ENCODE data around the gene BET1L.
A peak's percentile ranks its signal among the peaks of the same experiment; 100 is the strongest.
"Not testable (repeated sequence)": the region's sequence is repeated elsewhere in the genome, so short reads cannot be mapped to it uniquely, and the experiment has no call there.

BET1L gene

DNA sequence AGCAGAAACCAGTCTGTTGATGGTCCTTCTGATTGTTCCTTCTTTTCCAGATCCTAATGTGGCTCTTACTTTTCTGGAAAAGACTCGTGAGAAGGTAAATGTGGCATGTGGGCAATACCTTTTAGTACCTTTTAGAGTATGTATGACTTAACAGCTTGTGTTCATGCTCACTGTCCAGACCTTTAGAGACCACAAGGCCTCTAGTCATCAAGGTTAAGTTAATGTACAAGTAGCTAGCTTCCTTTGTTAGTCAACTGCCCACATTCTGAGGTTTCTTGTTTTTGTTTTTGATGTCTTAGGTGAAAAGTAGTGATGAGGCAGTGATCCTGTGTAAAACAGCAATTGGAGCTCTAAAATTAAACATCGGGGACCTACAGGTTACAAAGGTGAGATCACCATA is 37.2 kb upstream of the BET1L start:
- WGBS, 2 experiments (ENCODE audit: insufficient coverage in 2 of 2) = no CpG with 5 or more reads among the region's 2 CpGs
- H3K36me3 ChIP-seq (ENCODE audit: control insufficient read depth, insufficient read depth, low read length) = peaks cover 96% of the 10 kb centered on the region
- no peaks in the 10 kb centered on the region for H3K9me3 ChIP-seq (ENCODE audit: control insufficient read depth, low read length)
- no peaks in the 10 kb centered on the region for H3K4me1 ChIP-seq (ENCODE audit: control insufficient read depth, insufficient read depth, low read length, poor library complexity, severe bottlenecking)
- H3K4me3 ChIP-seq (ENCODE audit: extremely low read depth, insufficient read depth, low read length, poor library complexity, severe bottlenecking) = no peak overlapping the region
- H3K27ac ChIP-seq (ENCODE audit: low read depth, low read length, severe bottlenecking) = no peak overlapping the region

DNA sequence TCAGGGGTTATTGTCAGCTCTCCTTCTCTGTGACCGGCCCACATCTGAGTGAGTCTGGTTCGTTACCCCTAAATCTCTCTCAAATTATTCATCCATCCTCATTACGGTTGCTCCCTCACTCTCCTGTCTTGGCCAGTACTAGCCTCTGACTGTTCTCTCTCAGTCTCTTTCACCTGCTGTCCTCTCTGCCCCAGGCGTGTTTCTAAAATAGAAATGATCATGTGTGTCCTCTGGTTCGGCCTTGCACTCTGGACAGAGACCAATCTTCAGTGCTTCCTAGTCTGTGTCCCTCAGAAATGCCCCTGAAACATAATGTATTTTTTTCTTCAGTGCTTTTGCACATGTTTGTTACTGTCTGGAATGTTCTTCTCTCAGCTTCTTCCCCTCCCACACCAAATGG is 34.4 kb upstream of the BET1L start:
- H3K4me1 ChIP-seq (ENCODE audit: control insufficient read depth, insufficient read depth, low read length, poor library complexity, severe bottlenecking) = peaks cover 8% of the 10 kb centered on the region

DNA sequence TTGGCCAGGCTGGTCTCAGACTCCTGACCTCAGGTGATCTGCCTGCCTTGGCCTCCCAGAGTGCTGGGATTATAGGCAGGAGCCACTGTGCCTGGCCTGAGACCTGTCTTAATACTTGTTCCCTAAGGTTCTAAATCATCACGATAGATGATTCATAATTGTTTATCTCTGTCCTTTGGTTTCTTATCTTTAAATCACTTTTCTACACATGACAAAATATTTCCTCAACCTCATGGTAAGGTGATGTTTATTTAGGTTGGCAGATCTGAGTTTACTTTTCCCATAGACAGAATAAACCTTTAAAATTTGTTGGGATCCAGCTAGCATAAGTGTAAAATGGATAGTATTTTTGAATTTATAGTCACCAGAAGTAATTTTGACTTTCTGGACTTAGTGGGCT is 33.1 kb upstream of the BET1L start:
- Histone ChIP-seq H3K27ac (ENCODE audit: low read depth, low read length, severe bottlenecking) (no peak overlapping the region), H3K4me3 (ENCODE audit: extremely low read depth, insufficient read depth, low read length, poor library complexity, severe bottlenecking) (no peak overlapping the region), H3K4me1 (ENCODE audit: control insufficient read depth, insufficient read depth, low read length, poor library complexity, severe bottlenecking) (peaks cover 8% of the 10 kb centered on the region), H3K9me3 (ENCODE audit: control insufficient read depth, low read length) (no peaks in the 10 kb centered on the region), H3K36me3 (ENCODE audit: control insufficient read depth, insufficient read depth, low read length) (peaks cover 63% of the 10 kb centered on the region)
- 80% methylated on average over 1 of the region's 1 CpG; no CpG with 5 or more reads in 1 of the 2 experiments for WGBS, 2 experiments (ENCODE audit: insufficient coverage in 2 of 2)

More for the DNA sequence above, 34.4 kb upstream of the BET1L start:
- Histone ChIP-seq H3K4me3 (ENCODE audit: extremely low read depth, insufficient read depth, low read length, poor library complexity, severe bottlenecking) (no peak overlapping the region), H3K27ac (ENCODE audit: low read depth, low read length, severe bottlenecking) (no peak overlapping the region), H3K36me3 (ENCODE audit: control insufficient read depth, insufficient read depth, low read length) (peaks cover 76% of the 10 kb centered on the region), H3K9me3 (ENCODE audit: control insufficient read depth, low read length) (no peaks in the 10 kb centered on the region)
- 95 to 99% methylated on average over 3 to 5 of the region's 5 CpGs for WGBS, 2 experiments (ENCODE audit: insufficient coverage in 2 of 2)

DNA sequence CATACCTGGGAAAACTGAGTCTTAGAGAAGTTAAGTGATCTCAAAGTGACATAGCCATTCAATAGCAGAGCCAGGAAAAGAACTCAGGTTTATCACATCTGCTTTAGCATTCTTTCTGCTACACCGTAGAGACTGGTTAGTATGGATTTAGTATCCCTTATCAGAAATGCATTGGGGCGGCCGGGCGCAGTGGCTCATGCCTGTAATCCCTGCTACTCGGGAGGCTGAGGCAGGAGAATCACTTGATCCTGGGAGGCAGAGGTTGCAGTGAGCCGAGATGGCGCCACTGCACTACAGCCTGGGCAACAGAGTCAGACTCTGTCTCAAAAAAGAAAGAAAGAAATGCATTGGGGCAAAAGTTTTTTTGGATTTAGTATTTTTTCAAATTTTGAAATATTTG is 31.1 kb upstream of the BET1L start:
- H3K27ac ChIP-seq (ENCODE audit: low read depth, low read length, severe bottlenecking); H3K4me1 ChIP-seq (ENCODE audit: control insufficient read depth, insufficient read depth, low read length, poor library complexity, severe bottlenecking); H3K9me3 ChIP-seq (ENCODE audit: control insufficient read depth, low read length): not testable (repeated sequence)
- peaks cover 43% of the 10 kb centered on the region for H3K36me3 ChIP-seq (ENCODE audit: control insufficient read depth, insufficient read depth, low read length)
- 90 to 92% methylated on average over 6 to 7 of the region's 7 CpGs for WGBS, 2 experiments (ENCODE audit: insufficient coverage in 2 of 2)
- H3K4me3 ChIP-seq (ENCODE audit: extremely low read depth, insufficient read depth, low read length, poor library complexity, severe bottlenecking) = peak overlapping the region; percentile 100

DNA sequence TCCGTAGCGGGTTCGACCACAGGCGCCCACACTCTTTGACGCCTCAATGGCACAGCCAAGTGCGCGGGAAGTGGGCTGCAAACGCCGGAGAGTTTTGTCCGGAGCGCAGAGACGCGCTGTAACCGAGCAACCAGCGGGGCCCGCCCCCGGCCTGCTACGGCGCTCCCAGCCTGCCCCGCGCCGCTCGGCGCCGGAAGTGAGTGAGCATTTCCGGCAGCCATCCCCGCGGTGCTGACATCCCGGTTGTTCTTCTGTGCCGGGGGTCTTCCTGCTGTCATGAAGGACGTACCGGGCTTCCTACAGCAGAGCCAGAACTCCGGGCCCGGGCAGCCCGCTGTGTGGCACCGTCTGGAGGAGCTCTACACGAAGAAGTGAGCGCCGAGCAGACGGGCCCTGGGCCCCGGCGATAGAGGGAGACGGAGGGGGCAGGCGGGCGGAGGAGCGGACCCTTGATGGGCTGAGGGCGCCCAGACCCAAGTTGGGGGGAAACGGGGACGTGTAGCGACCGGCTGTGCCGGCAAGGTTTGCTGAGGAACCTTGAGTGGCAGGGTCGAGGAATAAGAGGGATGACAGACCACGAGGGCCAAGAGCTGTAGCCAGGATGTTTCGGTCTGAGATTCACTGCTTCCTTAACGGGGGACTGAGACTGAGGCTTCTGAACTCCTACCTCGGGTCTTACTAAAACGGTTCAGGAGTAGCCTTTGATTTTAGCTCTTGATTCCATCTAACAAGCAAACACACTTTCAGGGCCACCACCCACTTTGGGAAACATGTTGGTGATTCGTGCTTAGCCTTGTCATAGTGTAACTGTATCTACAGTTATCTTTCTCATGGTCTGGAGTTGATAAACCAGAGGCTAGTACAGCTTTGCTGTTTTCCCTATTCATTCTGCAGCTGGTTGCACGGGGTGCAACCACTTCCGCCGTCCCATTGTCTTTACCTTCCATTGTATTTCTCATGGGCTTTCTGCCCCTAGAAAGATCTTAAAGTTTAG is 29.9 kb upstream of the BET1L start, which contains the start of gene PSMD13:
Gene PSMD13, plus strand, starts transcription at position 203 of the 994 bp plus-strand sequence. Its CDS starts 74 bp downstream, at position 277.
- H3K36me3 ChIP-seq (ENCODE audit: control insufficient read depth, insufficient read depth, low read length) = peaks cover 31% of the 10 kb centered on the region
- peak within 1 kb of the TSS; percentile 100 for H3K4me3 ChIP-seq (ENCODE audit: extremely low read depth, insufficient read depth, low read length, poor library complexity, severe bottlenecking)
- H3K27ac ChIP-seq (ENCODE audit: low read depth, low read length, severe bottlenecking) = peak within 1 kb of the TSS; percentile 95
- no peaks in the 10 kb centered on the region for H3K9me3 ChIP-seq (ENCODE audit: control insufficient read depth, low read length)
- peaks cover 8% of the 10 kb centered on the region for H3K4me1 ChIP-seq (ENCODE audit: control insufficient read depth, insufficient read depth, low read length, poor library complexity, severe bottlenecking)
- 0% methylated on average over 54 to 55 of the region's 62 CpGs for WGBS, 2 experiments (ENCODE audit: insufficient coverage in 2 of 2)

DNA sequence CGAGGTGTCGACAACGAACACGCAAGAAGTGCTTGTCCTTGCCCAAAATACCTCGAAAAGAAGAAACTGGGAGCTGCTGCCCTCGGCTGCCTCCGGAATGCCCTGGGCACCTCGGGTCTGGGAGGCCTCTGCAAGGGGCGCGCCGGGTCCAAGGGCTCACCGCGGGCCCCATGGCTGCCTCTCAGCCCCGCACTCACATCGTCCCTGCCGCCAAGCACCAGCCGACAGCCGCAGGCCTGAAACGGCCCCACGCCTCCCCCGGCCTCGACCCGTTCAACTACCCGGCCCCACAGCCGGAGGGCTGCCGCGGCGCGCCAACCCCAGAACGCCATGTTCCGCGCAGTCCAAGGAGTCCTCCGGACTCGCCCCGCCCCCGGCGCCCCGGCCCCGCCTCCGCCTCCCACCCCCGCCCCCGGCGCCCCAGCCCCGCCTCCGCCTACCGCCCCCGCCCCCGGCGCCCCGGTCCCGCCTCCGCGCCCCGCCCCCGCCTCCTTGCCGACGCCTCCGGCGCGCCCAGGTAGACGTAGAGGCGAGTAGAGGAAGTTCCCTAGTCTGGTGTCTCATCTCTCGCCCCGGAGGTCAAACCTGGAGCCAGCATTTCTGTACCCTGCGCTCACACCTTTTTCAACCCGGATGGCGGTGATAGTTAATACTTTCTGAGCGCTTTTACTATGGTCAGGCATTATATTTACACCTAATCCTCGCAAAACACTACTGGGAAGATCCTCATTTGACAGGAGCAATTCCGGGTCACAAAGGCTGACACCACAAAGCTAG is 29.0 kb upstream of the BET1L start, which contains the start of gene SIRT3:
Gene SIRT3, minus strand, starts transcription at position 346 of the 777 bp plus-strand sequence. Its CDS starts 14 bp downstream, at position 332.
- WGBS, 2 experiments (ENCODE audit: insufficient coverage in 2 of 2) = 0 to 1% methylated on average over 38 to 56 of the region's 70 CpGs

DNA sequence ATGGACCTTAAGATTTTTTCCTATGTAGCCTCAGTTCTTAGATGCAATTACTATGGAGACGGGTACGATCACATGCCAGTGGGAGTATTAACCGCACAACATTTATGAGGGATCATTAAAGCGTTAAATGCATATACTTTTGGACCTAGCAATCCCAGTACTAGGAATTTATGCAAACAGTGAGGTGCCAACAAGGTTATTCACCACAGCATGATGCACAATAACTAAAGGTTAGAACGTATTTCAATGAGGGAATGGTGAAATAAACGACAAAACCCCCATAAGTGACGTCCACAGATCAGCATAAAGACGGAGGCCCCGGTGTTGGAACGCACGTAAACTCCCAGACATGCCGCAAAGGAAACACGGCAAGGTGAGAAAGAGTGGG is 28.4 kb upstream of the BET1L start:
- Histone ChIP-seq H3K4me1 (ENCODE audit: control insufficient read depth, insufficient read depth, low read length, poor library complexity, severe bottlenecking) (peaks cover 8% of the 10 kb centered on the region), H3K36me3 (ENCODE audit: control insufficient read depth, insufficient read depth, low read length) (peaks cover 17% of the 10 kb centered on the region), H3K27ac (ENCODE audit: low read depth, low read length, severe bottlenecking) (peak overlapping the region; percentile 73)

More for the DNA sequence above, 29.0 kb upstream of the BET1L start, which contains the start of gene SIRT3:
- Histone ChIP-seq H3K4me1 (ENCODE audit: control insufficient read depth, insufficient read depth, low read length, poor library complexity, severe bottlenecking) (peaks cover 8% of the 10 kb centered on the region), H3K9me3 (ENCODE audit: control insufficient read depth, low read length) (no peaks in the 10 kb centered on the region), H3K36me3 (ENCODE audit: control insufficient read depth, insufficient read depth, low read length) (peaks cover 22% of the 10 kb centered on the region), H3K4me3 (ENCODE audit: extremely low read depth, insufficient read depth, low read length, poor library complexity, severe bottlenecking) (peak within 1 kb of the TSS; percentile 100), H3K27ac (ENCODE audit: low read depth, low read length, severe bottlenecking) (peak within 1 kb of the TSS; percentile 95)

DNA sequence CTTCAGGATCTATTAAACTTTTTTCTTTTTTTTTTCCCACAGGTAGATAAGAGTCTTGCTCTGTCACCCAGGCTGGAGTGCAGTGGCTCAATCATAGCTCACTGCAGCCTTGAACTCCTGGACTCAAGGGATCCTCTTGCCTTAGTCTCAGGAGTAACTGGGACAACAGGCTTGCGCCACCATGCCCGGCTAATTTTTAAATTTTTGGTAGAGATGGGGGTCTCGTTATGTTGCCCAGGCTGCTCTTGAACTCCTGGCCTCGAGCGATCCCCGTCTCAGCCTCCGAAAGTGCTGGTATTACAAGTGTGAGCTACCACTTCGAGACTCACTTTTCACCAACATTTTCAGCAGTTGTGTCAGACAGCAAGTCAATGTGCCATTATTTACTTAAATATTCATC is 28.0 kb upstream of the BET1L start:
- Histone ChIP-seq H3K4me3 (ENCODE audit: extremely low read depth, insufficient read depth, low read length, poor library complexity, severe bottlenecking) (peak overlapping the region; percentile 100), H3K4me1 (ENCODE audit: control insufficient read depth, insufficient read depth, low read length, poor library complexity, severe bottlenecking) (peaks cover 8% of the 10 kb centered on the region), H3K36me3 (ENCODE audit: control insufficient read depth, insufficient read depth, low read length) (peaks cover 17% of the 10 kb centered on the region), H3K27ac (ENCODE audit: low read depth, low read length, severe bottlenecking) (no peak overlapping the region), H3K9me3 (ENCODE audit: control insufficient read depth, low read length) (no peaks in the 10 kb centered on the region)
- 95 to 99% methylated on average over 8 of the region's 8 CpGs for WGBS, 2 experiments (ENCODE audit: insufficient coverage in 2 of 2)

More for the DNA sequence above, 28.4 kb upstream of the BET1L start:
- 18% methylated on average over 10 to 11 of the region's 13 CpGs for WGBS, 2 experiments (ENCODE audit: insufficient coverage in 2 of 2)
- peak overlapping the region; percentile 100 for H3K4me3 ChIP-seq (ENCODE audit: extremely low read depth, insufficient read depth, low read length, poor library complexity, severe bottlenecking)
- no peaks in the 10 kb centered on the region for H3K9me3 ChIP-seq (ENCODE audit: control insufficient read depth, low read length)

DNA sequence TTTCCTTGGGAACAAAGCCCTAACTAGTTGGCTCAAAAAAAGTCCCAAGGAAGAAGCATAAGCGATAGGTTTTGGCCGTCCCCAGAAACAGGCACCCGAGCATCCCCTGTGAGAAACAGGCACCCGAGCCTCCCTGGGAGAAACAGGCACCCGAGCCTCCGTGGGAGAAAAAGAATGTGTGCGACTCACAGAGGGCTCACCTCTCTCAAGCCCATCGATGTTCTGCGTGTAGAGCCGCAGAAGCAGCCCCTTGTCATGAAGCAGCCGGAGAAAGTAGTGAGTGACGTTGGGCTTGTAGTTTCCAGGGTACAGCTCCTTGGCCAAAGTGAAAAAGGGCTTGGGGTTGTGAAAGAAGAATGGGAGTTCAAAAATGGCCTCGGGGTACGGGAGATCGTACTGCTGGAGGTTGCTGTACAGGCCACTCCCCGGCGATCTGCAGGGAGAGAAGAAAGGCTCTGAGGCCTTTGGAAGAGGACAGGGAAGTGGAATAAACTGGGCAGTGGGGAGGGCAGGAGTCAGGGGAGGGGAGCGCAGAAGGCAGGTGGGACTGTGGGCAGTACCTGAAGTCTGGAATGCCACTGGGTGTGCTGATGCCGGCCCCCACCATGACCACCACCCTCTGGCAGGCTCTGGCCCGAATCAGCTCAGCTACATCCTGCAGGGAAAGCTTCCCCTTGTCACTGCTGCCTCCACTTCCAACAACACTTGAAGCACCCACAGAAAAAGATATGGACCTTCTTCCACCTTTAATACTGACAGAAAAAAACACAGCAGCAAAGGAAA is 25.8 kb upstream of the BET1L start:
- Histone ChIP-seq H3K27ac (ENCODE audit: low read depth, low read length, severe bottlenecking) (no peak overlapping the region), H3K4me1 (ENCODE audit: control insufficient read depth, insufficient read depth, low read length, poor library complexity, severe bottlenecking) (peaks cover 2% of the 10 kb centered on the region), H3K4me3 (ENCODE audit: extremely low read depth, insufficient read depth, low read length, poor library complexity, severe bottlenecking) (no peak overlapping the region), H3K9me3 (ENCODE audit: control insufficient read depth, low read length) (no peaks in the 10 kb centered on the region), H3K36me3 (ENCODE audit: control insufficient read depth, insufficient read depth, low read length) (peaks cover 9% of the 10 kb centered on the region)
- WGBS, 2 experiments (ENCODE audit: insufficient coverage in 2 of 2) = 93 to 95% methylated on average over 18 to 19 of the region's 20 CpGs

DNA sequence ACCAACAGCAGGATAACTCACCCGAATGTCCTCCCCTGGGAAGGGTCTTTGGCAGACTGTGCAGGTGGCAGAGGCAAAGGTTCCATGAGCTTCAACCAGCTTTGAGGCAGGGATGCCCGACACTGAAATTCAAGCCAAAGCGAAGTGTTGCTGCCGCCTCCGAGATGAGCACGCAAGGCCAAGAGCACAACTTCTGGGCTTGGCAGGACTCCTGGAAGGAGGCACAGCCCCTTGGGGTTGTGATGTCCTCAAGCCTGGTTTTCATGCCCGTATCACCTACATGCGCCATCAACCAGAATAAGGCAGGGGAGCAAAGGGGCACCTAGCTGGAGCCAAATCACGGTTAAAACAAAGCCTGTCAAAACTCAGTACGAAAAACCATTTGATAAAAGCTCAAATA is 23.2 kb upstream of the BET1L start:
- Histone ChIP-seq H3K4me3 (ENCODE audit: extremely low read depth, insufficient read depth, low read length, poor library complexity, severe bottlenecking) (no peak overlapping the region), H3K9me3 (ENCODE audit: control insufficient read depth, low read length) (no peaks in the 10 kb centered on the region), H3K4me1 (ENCODE audit: control insufficient read depth, insufficient read depth, low read length, poor library complexity, severe bottlenecking) (no peaks in the 10 kb centered on the region), H3K27ac (ENCODE audit: low read depth, low read length, severe bottlenecking) (no peak overlapping the region), H3K36me3 (ENCODE audit: control insufficient read depth, insufficient read depth, low read length) (peaks cover 9% of the 10 kb centered on the region)
- WGBS, 2 experiments (ENCODE audit: insufficient coverage in 2 of 2) = 92 to 96% methylated on average over 10 of the region's 10 CpGs

Measured in mesodermal cell (in vitro differentiated cells).